HepG2 (cell line): ENCODE data around the gene AGXT.

ENCODE experiments used
- ELF4 ChIP-seq: sonication (generic); formaldehyde crosslinking; IDR thresholded peaks from 2 replicates; pipeline ENCODE4 v1.5.0; 2020; ENCODE audit warnings: missing genetic modification reagents, mild to moderate bottlenecking, moderate library complexity, borderline replicate concordance
- GTF2F1 ChIP-seq: fragments of 150-350 bp; IDR thresholded peaks from 2 replicates; pipeline ENCODE4 v1.6.1; 2014; ENCODE audit warnings: low read length
- RAD21 ChIP-seq: fragments of 450-650 bp; formaldehyde crosslinking; IDR thresholded peaks from 2 replicates; pipeline ENCODE4 v1.5.0; 2020; ENCODE audit warnings: mild to moderate bottlenecking
- YEATS4 ChIP-seq: sonication (generic); formaldehyde crosslinking; IDR thresholded peaks from 2 replicates; pipeline ENCODE4 v1.4.0; 2020; ENCODE audit warnings: missing genetic modification reagents, borderline replicate concordance
- TF ChIP-seq, protein P1 (sequence below): sonication (generic); formaldehyde crosslinking; IDR thresholded peaks from 2 replicates; pipeline ENCODE4 v1.8.0; 2022; ENCODE audit warnings: mild to moderate bottlenecking, missing genetic modification reagents, moderate library complexity
- TF ChIP-seq, protein P2 (sequence below): sonication (generic); formaldehyde crosslinking; IDR thresholded peaks from 2 replicates; pipeline ENCODE4 v1.5.0; 2020; ENCODE audit warnings: mild to moderate bottlenecking, missing genetic modification reagents, moderate library complexity
- TF ChIP-seq, protein P3 (sequence below): sonication (generic); formaldehyde crosslinking; IDR thresholded peaks from 2 replicates; pipeline ENCODE4 v1.4.0; 2020; ENCODE audit warnings: missing genetic modification reagents

DNA sequence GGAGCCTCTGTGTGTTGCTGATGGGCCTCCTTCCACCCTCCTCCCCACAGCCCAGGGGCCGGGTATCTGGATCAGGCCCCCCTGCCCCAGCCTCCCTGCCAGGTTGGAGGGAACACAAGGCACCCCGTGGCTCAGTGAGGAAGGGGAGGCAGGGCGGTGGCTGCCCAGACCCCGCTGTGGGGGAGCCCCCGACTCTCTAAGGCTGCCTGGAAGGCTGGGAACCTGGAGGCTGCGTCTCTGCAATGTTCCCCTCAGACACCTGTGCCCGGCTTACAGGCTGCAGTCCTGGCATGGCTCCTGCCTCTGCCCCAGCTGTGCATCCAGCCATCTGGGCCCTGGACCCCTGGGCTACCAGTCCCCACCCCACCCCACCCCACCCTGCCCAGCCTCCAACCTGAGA, 27.8 kb downstream of the AGXT start:
- TF ChIP-seq, protein P1, sequence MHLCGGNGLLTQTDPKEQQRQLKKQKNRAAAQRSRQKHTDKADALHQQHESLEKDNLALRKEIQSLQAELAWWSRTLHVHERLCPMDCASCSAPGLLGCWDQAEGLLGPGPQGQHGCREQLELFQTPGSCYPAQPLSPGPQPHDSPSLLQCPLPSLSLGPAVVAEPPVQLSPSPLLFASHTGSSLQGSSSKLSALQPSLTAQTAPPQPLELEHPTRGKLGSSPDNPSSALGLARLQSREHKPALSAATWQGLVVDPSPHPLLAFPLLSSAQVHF (CRISPR knock-in tag), result no peak
- TF ChIP-seq, protein P2, sequence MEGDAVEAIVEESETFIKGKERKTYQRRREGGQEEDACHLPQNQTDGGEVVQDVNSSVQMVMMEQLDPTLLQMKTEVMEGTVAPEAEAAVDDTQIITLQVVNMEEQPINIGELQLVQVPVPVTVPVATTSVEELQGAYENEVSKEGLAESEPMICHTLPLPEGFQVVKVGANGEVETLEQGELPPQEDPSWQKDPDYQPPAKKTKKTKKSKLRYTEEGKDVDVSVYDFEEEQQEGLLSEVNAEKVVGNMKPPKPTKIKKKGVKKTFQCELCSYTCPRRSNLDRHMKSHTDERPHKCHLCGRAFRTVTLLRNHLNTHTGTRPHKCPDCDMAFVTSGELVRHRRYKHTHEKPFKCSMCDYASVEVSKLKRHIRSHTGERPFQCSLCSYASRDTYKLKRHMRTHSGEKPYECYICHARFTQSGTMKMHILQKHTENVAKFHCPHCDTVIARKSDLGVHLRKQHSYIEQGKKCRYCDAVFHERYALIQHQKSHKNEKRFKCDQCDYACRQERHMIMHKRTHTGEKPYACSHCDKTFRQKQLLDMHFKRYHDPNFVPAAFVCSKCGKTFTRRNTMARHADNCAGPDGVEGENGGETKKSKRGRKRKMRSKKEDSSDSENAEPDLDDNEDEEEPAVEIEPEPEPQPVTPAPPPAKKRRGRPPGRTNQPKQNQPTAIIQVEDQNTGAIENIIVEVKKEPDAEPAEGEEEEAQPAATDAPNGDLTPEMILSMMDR (CRISPR knock-in tag), result no peak
- TF ChIP-seq, protein P3, sequence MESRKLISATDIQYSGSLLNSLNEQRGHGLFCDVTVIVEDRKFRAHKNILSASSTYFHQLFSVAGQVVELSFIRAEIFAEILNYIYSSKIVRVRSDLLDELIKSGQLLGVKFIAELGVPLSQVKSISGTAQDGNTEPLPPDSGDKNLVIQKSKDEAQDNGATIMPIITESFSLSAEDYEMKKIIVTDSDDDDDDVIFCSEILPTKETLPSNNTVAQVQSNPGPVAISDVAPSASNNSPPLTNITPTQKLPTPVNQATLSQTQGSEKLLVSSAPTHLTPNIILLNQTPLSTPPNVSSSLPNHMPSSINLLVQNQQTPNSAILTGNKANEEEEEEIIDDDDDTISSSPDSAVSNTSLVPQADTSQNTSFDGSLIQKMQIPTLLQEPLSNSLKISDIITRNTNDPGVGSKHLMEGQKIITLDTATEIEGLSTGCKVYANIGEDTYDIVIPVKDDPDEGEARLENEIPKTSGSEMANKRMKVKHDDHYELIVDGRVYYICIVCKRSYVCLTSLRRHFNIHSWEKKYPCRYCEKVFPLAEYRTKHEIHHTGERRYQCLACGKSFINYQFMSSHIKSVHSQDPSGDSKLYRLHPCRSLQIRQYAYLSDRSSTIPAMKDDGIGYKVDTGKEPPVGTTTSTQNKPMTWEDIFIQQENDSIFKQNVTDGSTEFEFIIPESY (CRISPR knock-in tag), result no peak
- no peak for TF ChIP-seq ELF4
- TF ChIP-seq YEATS4 (CRISPR knock-in tag), result no peak
- TF ChIP-seq GTF2F1, result no peak
- TF ChIP-seq RAD21, result no peak
